ENCODE results near the gene SCARF2.
A peak's percentile ranks its signal among the peaks of the same experiment; 100 is the strongest.
"Not testable (repeated sequence)": the region's sequence is repeated elsewhere in the genome, so short reads cannot be mapped to it uniquely, and the experiment has no call there.

SCARF2 gene

GRCh38 chr22:20437613-20438426, at the start of gene SCARF2:
SCARF2 (minus strand) TSS chr22:20437825; CDS start chr22:20437754, 71 bp downstream.
- TF ChIP-seq CTCF (conservative IDR thresholded peaks at IDR 0.05; ENCODE audit: control insufficient read depth, insufficient read depth, low read depth, low read length), result no peak
- H3K4me3 ChIP-seq (ENCODE audit: control insufficient read depth, low read depth, low read length), result peak within 1 kb of the TSS; percentile 79
- DNase-seq (ENCODE audit: low read depth), result no peak

- no peak for TF ChIP-seq CTCF (conservative IDR thresholded peaks at IDR 0.05; ENCODE audit: control insufficient read depth, insufficient read depth, low read depth, low read length)
- no peak for DNase-seq (ENCODE audit: low read depth)
- no peak overlapping the region for H3K4me3 ChIP-seq (ENCODE audit: control insufficient read depth, low read depth, low read length)
These were observed 48.6 kb upstream of the SCARF2 start for GRCh38 chr22:20486229-20486628.

GRCh38 chr22:20484948-20485683, 47.5 kb upstream of the SCARF2 start:
- no peak for DNase-seq (ENCODE audit: low read depth)
- H3K4me3 ChIP-seq (ENCODE audit: control insufficient read depth, low read depth, low read length), result no peak overlapping the region
- no peak for TF ChIP-seq CTCF (conservative IDR thresholded peaks at IDR 0.05; ENCODE audit: control insufficient read depth, insufficient read depth, low read depth, low read length)

- no peak for TF ChIP-seq CTCF (conservative IDR thresholded peaks at IDR 0.05; ENCODE audit: control insufficient read depth, insufficient read depth, low read depth, low read length)
- DNase-seq (ENCODE audit: low read depth), result no peak
- no peak overlapping the region for H3K4me3 ChIP-seq (ENCODE audit: control insufficient read depth, low read depth, low read length)
These were observed 46.1 kb upstream of the SCARF2 start for GRCh38 chr22:20483771-20484170.

GRCh38 chr22:20483143-20483506, 45.5 kb upstream of the SCARF2 start:
- DNase-seq (ENCODE audit: low read depth); H3K4me3 ChIP-seq (ENCODE audit: control insufficient read depth, low read depth, low read length): not testable (repeated sequence)

- no peak overlapping the region for H3K4me3 ChIP-seq (ENCODE audit: control insufficient read depth, low read depth, low read length)
- TF ChIP-seq CTCF (conservative IDR thresholded peaks at IDR 0.05; ENCODE audit: control insufficient read depth, insufficient read depth, low read depth, low read length), result no peak
- peak; percentile 5 for DNase-seq (ENCODE audit: low read depth)
These were observed 42.1 kb upstream of the SCARF2 start for GRCh38 chr22:20479612-20480196.

- not testable (repeated sequence) for H3K4me3 ChIP-seq (ENCODE audit: control insufficient read depth, low read depth, low read length); DNase-seq (ENCODE audit: low read depth)
These were observed 40.4 kb upstream of the SCARF2 start for GRCh38 chr22:20478059-20478458.

GRCh38 chr22:20475569-20475968, 37.9 kb upstream of the SCARF2 start:
- DNase-seq (ENCODE audit: low read depth); H3K4me3 ChIP-seq (ENCODE audit: control insufficient read depth, low read depth, low read length): not testable (repeated sequence)

Measured in fibroblast of mammary gland (primary cell).